Endothelial cell of umbilical vein (primary cell): ENCODE results near the gene TBC1D23. TPM values are rescaled to one million over a fixed set of nuclear protein-coding genes. Genes with fewer than 3 reads are reported as not detected.

ENCODE experiments used
- BruUV-seq: library from RNA; stranded (reverse); fragments of 400-500 nt; replicated peaks from 2 replicates; lab custom pipeline; 2021; lab: Mats Ljungman, UMichigan
- CTCF ChIA-PET: fragments of 300-600, 350-600 bp; sonication (Branson Sonifier 250); formaldehyde crosslinking; loops from one replicate; lab custom pipeline; 2021; ENCODE audit warnings: antibody characterized with exemption, inconsistent platforms; lab: Charles Lee
- POLR2A ChIA-PET: fragments of 300-600, 350-600 bp; sonication (Branson Sonifier 250); formaldehyde crosslinking; loops from one replicate; lab custom pipeline; 2021; ENCODE audit warnings: antibody characterized with exemption, inconsistent platforms; lab: Charles Lee
- DNase-seq: peaks from one replicate; pipeline ENCODE4 v3.0.0-alpha.2; 2011; ENCODE audit warnings: low read depth, low spot score
- FAIRE-seq: peaks from 2 replicates; lab custom pipeline; 2011; peaks lifted over from hg19 to GRCh38; lab: Jason Lieb, UNC
- H2AFZ ChIP-seq: 2 replicates; pipeline ENCODE4 v1.6.0; 2012; ENCODE audit warnings: low read depth, low read length, control low read depth, inconsistent platforms
- H3K27ac ChIP-seq: 2 replicates; pipeline ENCODE4 v1.5.1; 2011; ENCODE audit warnings: low read depth, mild to moderate bottlenecking, control low read depth, low read length, moderate library complexity; ENCODE audit not compliant: insufficient read depth
- H3K27me3 ChIP-seq, 2 experiments: 2 replicates each; pipeline versions ENCODE4 v1.6.0 to v1.6.1; 2011; ENCODE audit warnings: low read length in 2 of 2, mixed read lengths in 1 of 2; ENCODE audit not compliant: control insufficient read depth in 2 of 2, insufficient read depth in 2 of 2
- H3K36me3 ChIP-seq, 2 experiments: 2 replicates in 1 of 2; 3 replicates in 1 of 2; pipeline ENCODE4 v1.5.1; 2011; ENCODE audit warnings: low read length in 2 of 2, mild to moderate bottlenecking in 1 of 2, moderate library complexity in 1 of 2; ENCODE audit not compliant: control insufficient read depth in 2 of 2, insufficient read depth in 2 of 2; ENCODE audit errors: extremely low read depth in 1 of 2
- H3K4me1 ChIP-seq: 3 replicates; pipeline ENCODE4 v1.5.1; 2011; ENCODE audit warnings: mild to moderate bottlenecking, low read length; ENCODE audit not compliant: control insufficient read depth, insufficient read depth; ENCODE audit errors: extremely low read depth
- H3K4me2 ChIP-seq: 2 replicates; pipeline ENCODE4 v1.6.1; 2011; ENCODE audit warnings: low read length, control low read depth, mixed read lengths; ENCODE audit not compliant: insufficient read depth
- H3K4me3 ChIP-seq, 3 experiments: fragments of 200-600 bp in 1 of 3; sonication (generic), shearing (Covaris generic) in 1 of 3; replicated peaks in 1 of 3; 2 replicates each; pipeline ENCODE4 v1.5.1; 2011 to 2016; ENCODE audit warnings: control low read depth in 3 of 3, low read length in 3 of 3, mild to moderate bottlenecking in 2 of 3, inconsistent platforms in 1 of 3, low read depth in 1 of 3, moderate library complexity in 1 of 3; ENCODE audit not compliant: insufficient read depth in 1 of 3
- H3K79me2 ChIP-seq: 2 replicates; pipeline ENCODE4 v1.6.0; 2012; ENCODE audit warnings: low read length, inconsistent platforms; ENCODE audit not compliant: control insufficient read depth, insufficient read depth
- H3K9ac ChIP-seq: replicated peaks from 2 replicates; pipeline ENCODE3; 2011; ENCODE audit warnings: low read length, control low read depth; ENCODE audit not compliant: insufficient read depth; ENCODE audit errors: extremely low read depth
- H3K9me1 ChIP-seq: replicated peaks from 3 replicates; pipeline ENCODE4 v1.6.0; 2011; ENCODE audit warnings: mild to moderate bottlenecking, low read length; ENCODE audit not compliant: control insufficient read depth, insufficient read depth; ENCODE audit errors: extremely low read depth
- H3K9me3 ChIP-seq: replicated peaks from 2 replicates; pipeline ENCODE4 v1.5.1; 2012; ENCODE audit warnings: low read length, inconsistent platforms; ENCODE audit not compliant: control insufficient read depth, insufficient read depth
- H4K20me1 ChIP-seq: replicated peaks from 2 replicates; pipeline ENCODE3; 2011; ENCODE audit warnings: mild to moderate bottlenecking, low read length; ENCODE audit not compliant: control insufficient read depth, insufficient read depth; ENCODE audit errors: extremely low read depth
- EZH2 ChIP-seq: IDR thresholded peaks from 2 replicates; pipeline ENCODE4 v1.6.1; 2012; ENCODE audit warnings: borderline replicate concordance, low read depth, mild to moderate bottlenecking, moderate library complexity, low read length, inconsistent platforms; ENCODE audit not compliant: severe bottlenecking
- FOS ChIP-seq: IDR thresholded peaks from 2 replicates; pipeline ENCODE4 v1.6.1; 2011; ENCODE audit warnings: mild to moderate bottlenecking, low read length, moderate library complexity, borderline replicate concordance; ENCODE audit not compliant: insufficient read depth
- GATA2 ChIP-seq: IDR thresholded peaks from 2 replicates; pipeline ENCODE4 v1.7.0; 2011; ENCODE audit warnings: low read depth, mild to moderate bottlenecking, moderate library complexity, mixed read lengths, low read length; ENCODE audit not compliant: insufficient read length, insufficient read depth
- JUN ChIP-seq: IDR thresholded peaks from 2 replicates; pipeline ENCODE4 v1.6.1; 2011; ENCODE audit warnings: borderline replicate concordance, low read depth; ENCODE audit not compliant: insufficient read length, insufficient read depth
- MYC ChIP-seq: IDR thresholded peaks from one replicate; pipeline ENCODE4 v1.6.1; 2011; ENCODE audit warnings: mild to moderate bottlenecking, low read depth, low read length
- POLR2A ChIP-seq: IDR thresholded peaks from 2 replicates; pipeline ENCODE4 v1.6.1; 2012; ENCODE audit warnings: low read depth, mild to moderate bottlenecking, control low read depth, low read length
- POLR2AphosphoS5 ChIP-seq: IDR thresholded peaks from 2 replicates; pipeline ENCODE4 v1.6.1; 2012; ENCODE audit warnings: low read depth, mild to moderate bottlenecking, control low read depth, low read length, moderate library complexity; ENCODE audit not compliant: insufficient read depth
- dilution Hi-C: fragments of 300-500 bp; cut with MboI; formaldehyde crosslinking; loops from one replicate; pipeline ENCODE4 v1.15.0; 2019; ENCODE audit warnings: low sequenced_read_pairs; ENCODE audit not compliant: extremely low pct_ligation_motif_present
- intact Hi-C: fragments of 100-400 bp; cut with micrococcal nuclease; formaldehyde crosslinking; loops from one replicate; pipeline ENCODE4 v1.10.0; 2022
- polyA plus RNA-seq, 4 experiments: library from polyadenylated mRNA; depleted of rRNA in 3 of 4; stranded (reverse) in 3 of 4; unstranded in 1 of 4; fragments of >200 nt; gene quantifications; 2 replicates each; pipeline versions ENCODE4 v1.2.1 to v1.2.3, GENCODE V29; 2011 to 2012; ENCODE audit warnings: missing spikeins in 1 of 4
- total RNA-seq: library from RNA; stranded (reverse); gene quantifications from 2 replicates; pipeline ENCODE4 v1.2.3, GENCODE V29; 2021
- TF ChIP-seq, protein P1 (sequence below): IDR thresholded peaks from 2 replicates; pipeline ENCODE4 v1.6.1; 2011; ENCODE audit not compliant: insufficient read depth, insufficient read length
- TF ChIP-seq, protein P2 (sequence below), 2 donors: IDR thresholded peaks; 1 replicate in 1 of 2; 2 replicates in 1 of 2; pipeline ENCODE4 v1.5.1; 2011; ENCODE audit warnings: low read length in 2 of 2, mild to moderate bottlenecking in 2 of 2, moderate library complexity in 2 of 2, control low read depth in 1 of 2, inconsistent platforms in 1 of 2, low read depth in 1 of 2; ENCODE audit not compliant: insufficient read depth in 1 of 2; ENCODE audit errors: extremely low read depth in 1 of 2

TBC1D23 gene
- total and polyA plus RNA-seq, 2 donors (not counting 3 experiments of a cell fraction or from before 2014, with no cell fraction given) = 10.3 to 34.8 TPM

DNA sequence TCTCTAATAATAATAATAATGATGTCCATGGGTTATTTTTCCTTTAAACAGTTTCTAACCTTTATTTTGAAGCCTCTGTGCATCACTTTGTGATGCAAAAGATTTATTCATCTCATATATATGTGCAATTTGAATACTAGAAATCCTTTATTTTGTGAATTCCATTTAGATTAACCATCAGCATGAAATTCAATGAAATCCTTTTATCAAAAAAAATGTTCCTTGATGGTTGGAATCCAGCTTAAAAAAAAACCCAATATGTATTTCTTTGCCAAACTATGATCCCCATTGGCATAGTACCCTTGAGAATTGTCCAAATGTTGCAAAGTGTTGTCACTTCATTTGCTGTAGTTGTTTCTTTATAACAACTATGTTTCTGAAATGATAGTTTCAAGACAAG is 7.4 kb downstream of the TBC1D23 start:
- Histone ChIP-seq H3K79me2 (peaks cover 60% of the 10 kb centered on the region), H3K27ac (no peak overlapping the region), H2AFZ (no peak overlapping the region), H3K9me1 (no peaks in the 10 kb centered on the region), H3K27me3 (no peaks in the 10 kb centered on the region), H3K9me3 (no peaks in the 10 kb centered on the region), H4K20me1 (peaks cover 3% of the 10 kb centered on the region), H3K9ac (no peak overlapping the region), H3K4me1 (peaks cover 4% of the 10 kb centered on the region), H3K4me3 (no peak overlapping the region), H3K4me2 (no peak overlapping the region), H3K36me3 (no peaks in the 10 kb centered on the region)
- intact Hi-C loops (no loop called here), dilution Hi-C loops (no loop called here)
- CTCF ChIA-PET = no interaction called here
- TF ChIP-seq MYC = no peak
- TF ChIP-seq GATA2 = no peak
- TF ChIP-seq, protein P1, sequence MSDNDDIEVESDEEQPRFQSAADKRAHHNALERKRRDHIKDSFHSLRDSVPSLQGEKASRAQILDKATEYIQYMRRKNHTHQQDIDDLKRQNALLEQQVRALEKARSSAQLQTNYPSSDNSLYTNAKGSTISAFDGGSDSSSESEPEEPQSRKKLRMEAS = no peak
- TF ChIP-seq, protein P2, sequence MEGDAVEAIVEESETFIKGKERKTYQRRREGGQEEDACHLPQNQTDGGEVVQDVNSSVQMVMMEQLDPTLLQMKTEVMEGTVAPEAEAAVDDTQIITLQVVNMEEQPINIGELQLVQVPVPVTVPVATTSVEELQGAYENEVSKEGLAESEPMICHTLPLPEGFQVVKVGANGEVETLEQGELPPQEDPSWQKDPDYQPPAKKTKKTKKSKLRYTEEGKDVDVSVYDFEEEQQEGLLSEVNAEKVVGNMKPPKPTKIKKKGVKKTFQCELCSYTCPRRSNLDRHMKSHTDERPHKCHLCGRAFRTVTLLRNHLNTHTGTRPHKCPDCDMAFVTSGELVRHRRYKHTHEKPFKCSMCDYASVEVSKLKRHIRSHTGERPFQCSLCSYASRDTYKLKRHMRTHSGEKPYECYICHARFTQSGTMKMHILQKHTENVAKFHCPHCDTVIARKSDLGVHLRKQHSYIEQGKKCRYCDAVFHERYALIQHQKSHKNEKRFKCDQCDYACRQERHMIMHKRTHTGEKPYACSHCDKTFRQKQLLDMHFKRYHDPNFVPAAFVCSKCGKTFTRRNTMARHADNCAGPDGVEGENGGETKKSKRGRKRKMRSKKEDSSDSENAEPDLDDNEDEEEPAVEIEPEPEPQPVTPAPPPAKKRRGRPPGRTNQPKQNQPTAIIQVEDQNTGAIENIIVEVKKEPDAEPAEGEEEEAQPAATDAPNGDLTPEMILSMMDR (IDR thresholded peaks at IDR 0.05; ENCODE audit: extremely low read depth in 1 of 2, insufficient read depth in 1 of 2, low read depth in 1 of 2, low read length in 2 of 2) = no peak
- no peak for TF ChIP-seq POLR2A
- TF ChIP-seq POLR2AphosphoS5 = no peak
- no peak for TF ChIP-seq JUN
- no peak for TF ChIP-seq EZH2
- no peak for TF ChIP-seq FOS
- no peak for DNase-seq
- BruUV-seq = no TSS peak
- POLR2A ChIA-PET = no interaction called here
- FAIRE-seq = no peak
